GM10266 (cell line): Measurements from ENCODE around the gene KLHL17.

Experiments used
- DNase-seq: peaks from one replicate; pipeline ENCODE4 v3.0.0; 2012; ENCODE audit errors: extremely low spot score
- TF ChIP-seq, protein P1 (sequence below): IDR thresholded peaks from 2 replicates; pipeline ENCODE4 v1.5.1; 2012; ENCODE audit warnings: mild to moderate bottlenecking, low read depth; ENCODE audit not compliant: control insufficient read depth, insufficient read depth; ENCODE audit errors: missing control alignments

Gene KLHL17

DNA sequence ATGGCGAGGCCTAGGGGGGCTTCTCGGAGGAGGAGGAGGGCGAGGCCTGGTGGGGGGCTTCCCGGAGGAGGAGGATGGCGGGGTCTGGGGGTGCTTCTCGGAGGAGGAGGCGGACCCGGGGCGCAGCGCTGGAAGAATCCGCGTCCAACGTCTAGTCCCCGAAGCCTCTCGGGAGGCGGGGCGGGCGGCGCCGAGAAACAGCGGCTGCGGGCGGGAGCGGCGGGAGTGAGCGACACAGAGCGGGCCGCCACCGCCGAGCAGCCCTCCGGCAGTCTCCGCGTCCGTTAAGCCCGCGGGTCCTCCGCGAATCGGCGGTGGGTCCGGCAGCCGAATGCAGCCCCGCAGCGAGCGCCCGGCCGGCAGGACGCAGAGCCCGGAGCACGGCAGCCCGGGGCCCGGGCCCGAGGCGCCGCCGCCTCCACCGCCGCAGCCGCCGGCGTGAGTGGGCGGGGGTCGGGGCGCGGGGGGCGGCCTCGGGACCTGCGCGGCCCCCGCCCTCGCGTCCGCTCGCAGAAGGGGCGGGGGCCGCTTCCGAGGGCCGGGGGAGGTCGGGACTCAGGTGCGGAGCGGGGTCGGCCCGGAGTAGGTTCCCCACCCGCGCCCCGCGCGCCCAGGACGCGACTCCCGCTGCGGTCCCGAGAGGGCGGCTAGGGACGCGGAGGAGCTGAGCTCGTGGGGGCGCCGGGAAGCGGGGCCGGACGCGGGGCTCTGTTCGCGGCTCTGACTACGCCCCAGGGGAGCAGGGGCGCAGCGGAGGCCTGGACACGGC lies at the start of gene KLHL17:
KLHL17 (plus strand) TSS at position 222 of the 769 bp plus-strand sequence; CDS start at position 332, 110 bp downstream.
- peak; percentile 96 for DNase-seq
- TF ChIP-seq, protein P1, sequence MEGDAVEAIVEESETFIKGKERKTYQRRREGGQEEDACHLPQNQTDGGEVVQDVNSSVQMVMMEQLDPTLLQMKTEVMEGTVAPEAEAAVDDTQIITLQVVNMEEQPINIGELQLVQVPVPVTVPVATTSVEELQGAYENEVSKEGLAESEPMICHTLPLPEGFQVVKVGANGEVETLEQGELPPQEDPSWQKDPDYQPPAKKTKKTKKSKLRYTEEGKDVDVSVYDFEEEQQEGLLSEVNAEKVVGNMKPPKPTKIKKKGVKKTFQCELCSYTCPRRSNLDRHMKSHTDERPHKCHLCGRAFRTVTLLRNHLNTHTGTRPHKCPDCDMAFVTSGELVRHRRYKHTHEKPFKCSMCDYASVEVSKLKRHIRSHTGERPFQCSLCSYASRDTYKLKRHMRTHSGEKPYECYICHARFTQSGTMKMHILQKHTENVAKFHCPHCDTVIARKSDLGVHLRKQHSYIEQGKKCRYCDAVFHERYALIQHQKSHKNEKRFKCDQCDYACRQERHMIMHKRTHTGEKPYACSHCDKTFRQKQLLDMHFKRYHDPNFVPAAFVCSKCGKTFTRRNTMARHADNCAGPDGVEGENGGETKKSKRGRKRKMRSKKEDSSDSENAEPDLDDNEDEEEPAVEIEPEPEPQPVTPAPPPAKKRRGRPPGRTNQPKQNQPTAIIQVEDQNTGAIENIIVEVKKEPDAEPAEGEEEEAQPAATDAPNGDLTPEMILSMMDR: no peak

- DNase-seq: no peak
- TF ChIP-seq, protein P1: no peak
Measured at GRCh38 chr1:910881-911721, 49.3 kb upstream of the KLHL17 start.

- TF ChIP-seq, protein P1: no peak
- no peak for DNase-seq
Measured at GRCh38 chr1:911875-912739, 48.3 kb upstream of the KLHL17 start.

DNA sequence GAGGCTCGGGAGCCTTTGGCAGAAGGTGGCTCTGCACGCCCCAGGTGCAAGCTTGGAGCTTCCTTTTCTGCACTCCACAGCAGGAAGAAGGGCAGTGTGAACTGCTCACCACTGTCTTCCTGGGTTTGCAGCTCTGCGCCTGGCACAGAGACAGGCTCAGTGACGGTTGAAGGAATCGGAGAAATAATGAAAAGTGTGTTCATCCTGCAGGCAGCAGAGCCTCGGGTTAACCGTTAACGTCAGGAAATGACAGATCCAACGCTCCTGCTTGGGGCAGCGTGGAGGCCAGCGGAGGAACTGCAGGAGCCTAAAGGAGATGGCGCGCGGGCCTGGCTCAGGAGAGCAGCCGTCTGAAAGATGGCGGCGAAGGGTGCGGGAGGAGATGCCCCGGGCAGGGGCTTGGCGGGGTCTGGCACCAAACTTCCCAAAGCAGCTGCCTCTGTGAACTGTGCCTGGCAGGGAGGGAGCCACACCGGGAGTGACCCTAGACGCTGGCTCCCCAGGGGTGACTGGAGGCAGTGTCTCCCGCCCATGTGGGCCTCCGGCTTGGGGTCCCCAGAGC lies 47.6 kb upstream of the KLHL17 start:
- TF ChIP-seq, protein P1: no peak
- DNase-seq: no peak

DNA sequence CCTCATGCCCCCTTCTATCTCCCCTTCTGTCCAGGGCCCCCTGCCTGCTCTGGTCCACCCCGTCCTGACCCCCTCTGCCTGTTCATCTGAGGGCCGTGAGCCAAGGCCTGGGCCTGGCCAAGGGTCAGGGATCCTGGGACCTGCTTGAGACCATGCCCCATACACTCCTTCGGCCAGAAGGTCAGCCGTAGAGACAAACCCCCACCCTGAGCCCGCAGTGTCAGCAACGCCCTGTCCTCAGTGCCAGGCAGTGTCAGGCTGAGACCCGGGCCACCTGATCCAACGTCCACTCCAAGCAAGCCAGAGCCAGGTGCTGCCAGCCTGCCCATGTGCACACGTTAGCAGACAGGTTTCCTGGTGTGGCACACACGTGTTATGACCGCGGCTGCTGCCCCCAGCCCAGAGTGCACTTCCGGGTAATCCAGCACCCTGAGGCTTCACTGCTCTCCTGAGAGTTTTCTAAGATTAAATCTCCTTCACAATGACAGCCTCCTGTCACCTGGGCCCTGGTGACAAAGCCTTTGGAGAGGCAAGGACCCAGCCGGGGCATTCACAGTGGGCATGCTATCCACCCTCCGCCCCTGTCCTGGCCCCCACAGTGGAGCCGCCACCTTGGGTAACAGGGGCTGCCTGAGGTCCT lies 46.8 kb upstream of the KLHL17 start:
- no peak for DNase-seq
- TF ChIP-seq, protein P1: no peak

DNA sequence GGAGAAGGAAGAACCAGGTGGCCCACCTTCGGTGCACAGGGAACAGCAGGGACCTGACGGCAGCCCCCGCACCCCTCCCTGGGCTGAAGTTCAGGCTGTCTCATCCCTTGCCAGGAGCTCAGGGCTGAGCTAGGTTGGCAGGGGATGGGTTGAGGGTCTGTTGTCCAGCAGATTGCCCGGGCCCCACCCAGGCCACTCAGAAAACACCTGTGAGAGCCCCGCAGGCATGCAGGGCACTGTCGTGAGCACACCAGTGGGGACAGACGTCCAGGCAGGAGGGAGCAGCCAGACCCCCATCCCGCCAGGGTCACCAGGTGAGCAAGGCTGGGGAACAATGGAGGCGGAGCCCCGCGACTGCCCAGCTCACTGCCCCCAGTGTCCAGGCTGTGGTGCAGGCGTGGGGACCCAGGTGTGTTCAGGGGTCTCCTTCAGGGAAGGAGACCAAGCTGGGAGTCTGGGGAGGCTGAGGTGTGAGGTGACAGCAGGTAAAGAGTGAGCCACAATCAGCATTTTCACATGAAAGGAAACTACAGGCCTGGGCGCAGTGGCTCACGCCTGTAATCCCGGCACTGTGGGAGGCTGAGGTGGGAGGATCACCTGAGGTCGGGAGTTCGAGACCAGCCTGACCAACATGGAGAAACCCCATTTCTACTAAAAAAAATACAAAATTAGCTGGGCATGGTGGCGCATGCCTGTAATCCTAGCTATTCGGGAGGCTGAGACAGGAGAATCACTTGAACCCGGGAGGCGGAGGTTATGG lies 46.1 kb upstream of the KLHL17 start:
- TF ChIP-seq, protein P1: no peak
- DNase-seq: no peak
